SK-N-SH (cell line): ENCODE data around the gene RNF214. TPM values are rescaled to one million over a fixed set of nuclear protein-coding genes. Genes with fewer than 3 reads are reported as not detected.

Experiments
- CTCF ChIA-PET: fragments of 300-600, 350-600 bp; formaldehyde crosslinking; extraction: SDS; loops from one replicate; lab custom pipeline; 2021; lab: Yijun Ruan, JAX
- POLR2A ChIA-PET: fragments of 350-600 bp; sonication (Branson Sonifier 250); formaldehyde crosslinking; extraction: SDS; loops from one replicate; lab custom pipeline; 2020; ENCODE audit warnings: antibody characterized with exemption, inconsistent platforms; lab: Yijun Ruan, JAX
- DNase-seq: peaks from one replicate; pipeline ENCODE4 v3.0.0; 2012
- H2AFZ ChIP-seq: fragments of 200-600 bp; sonication (generic); 2 replicates; pipeline ENCODE4 v1.8.1; 2016; ENCODE audit warnings: antibody characterized with exemption, mild to moderate bottlenecking, low read depth
- H3F3A ChIP-seq: fragments of 200-600 bp; sonication (generic); replicated peaks from 2 replicates; pipeline ENCODE3; 2016; ENCODE audit warnings: antibody characterized with exemption, mild to moderate bottlenecking; ENCODE audit not compliant: insufficient read depth
- H3K27ac ChIP-seq, 2 experiments: fragments of 200-500 bp in 1 of 2; fragments of 200-600 bp in 1 of 2; sonication (Bioruptor generic) in 1 of 2; sonication (generic), shearing (Covaris generic) in 1 of 2; 2 replicates each; pipeline versions ENCODE4 v1.5.1 to v1.6.1; 2014 to 2016; ENCODE audit warnings: low read depth in 2 of 2, inconsistent platforms in 1 of 2, low read length in 1 of 2, mild to moderate bottlenecking in 1 of 2, mixed read lengths in 1 of 2
- H3K27me3 ChIP-seq: fragments of 200-600 bp; sonication (generic), shearing (Covaris generic); 2 replicates; pipeline ENCODE4 v1.6.1; 2016; ENCODE audit warnings: mixed run types; ENCODE audit not compliant: insufficient read depth
- H3K36me3 ChIP-seq, 2 experiments: fragments of 200-500 bp in 1 of 2; fragments of 200-600 bp in 1 of 2; sonication (Bioruptor generic) in 1 of 2; sonication (generic) in 1 of 2; replicated peaks in 1 of 2; 2 replicates each; pipeline versions ENCODE3 to v1.5.1; 2014 to 2016; ENCODE audit warnings: low read length in 1 of 2, mild to moderate bottlenecking in 1 of 2; ENCODE audit not compliant: insufficient read depth in 2 of 2, control insufficient read depth in 1 of 2
- H3K4me1 ChIP-seq, 2 experiments: fragments of 200-500 bp in 1 of 2; fragments of 200-600 bp in 1 of 2; sonication (Bioruptor generic) in 1 of 2; sonication (generic), shearing (Covaris generic) in 1 of 2; 2 replicates each; pipeline versions ENCODE4 v1.5.1 to v1.6.1; 2014 to 2016; ENCODE audit warnings: low read depth in 1 of 2, low read length in 1 of 2, mixed run types in 1 of 2; ENCODE audit not compliant: insufficient read depth in 2 of 2, control insufficient read depth in 1 of 2
- H3K4me2 ChIP-seq: fragments of 200-600 bp; sonication (generic), shearing (Covaris generic); 2 replicates; pipeline ENCODE4 v1.6.1; 2017; ENCODE audit warnings: mixed run types
- H3K4me3 ChIP-seq, 2 experiments: fragments of 200-500 bp in 1 of 2; fragments of 200-600 bp in 1 of 2; sonication (Bioruptor generic) in 1 of 2; sonication (generic), shearing (Covaris generic) in 1 of 2; 2 replicates each; pipeline versions ENCODE4 v1.5.1 to v1.8.1; 2014 to 2016; ENCODE audit warnings: low read depth in 2 of 2, inconsistent platforms in 1 of 2, low read length in 1 of 2, mild to moderate bottlenecking in 1 of 2, mixed read lengths in 1 of 2, moderate library complexity in 1 of 2
- H3K79me2 ChIP-seq: fragments of 200-600 bp; sonication (generic); 2 replicates; pipeline ENCODE4 v1.8.1; 2017; ENCODE audit warnings: mild to moderate bottlenecking; ENCODE audit not compliant: insufficient read depth
- H3K9ac ChIP-seq: fragments of 200-600 bp; sonication (generic); 2 replicates; pipeline ENCODE4 v1.6.1; 2017; ENCODE audit warnings: mixed run types
- H3K9me2 ChIP-seq: fragments of 200-600 bp; sonication (generic); 2 replicates; pipeline ENCODE4 v1.6.1; 2017; ENCODE audit warnings: mixed run types
- H3K9me3 ChIP-seq: fragments of 200-600 bp; sonication (generic); 2 replicates; pipeline ENCODE4 v1.6.1; 2017; ENCODE audit warnings: mixed run types, mild to moderate bottlenecking, moderate library complexity
- H4K20me1 ChIP-seq: fragments of 200-600 bp; sonication (generic); 2 replicates; pipeline ENCODE4 v1.6.1; 2017; ENCODE audit warnings: mild to moderate bottlenecking, mixed run types; ENCODE audit not compliant: insufficient read depth
- CHD2 ChIP-seq: fragments of 150-350 bp; IDR thresholded peaks from 2 replicates; pipeline ENCODE4 v1.6.1; 2018; ENCODE audit warnings: low read length; ENCODE audit not compliant: partially characterized antibody
- EZH2phosphoT487 ChIP-seq: fragments of 200-600 bp; sonication (generic); IDR thresholded peaks from 2 replicates; pipeline ENCODE4 v1.6.1; 2017; ENCODE audit warnings: low read depth, mixed run types, mild to moderate bottlenecking, antibody characterized with exemption, moderate library complexity, borderline replicate concordance
- GABPA ChIP-seq: IDR thresholded peaks from 2 replicates; pipeline ENCODE4 v1.4.0; 2012; ENCODE audit warnings: low read depth, mild to moderate bottlenecking
- MEF2A ChIP-seq: IDR thresholded peaks from 2 replicates; pipeline ENCODE4 v1.4.0; 2012; ENCODE audit warnings: low read depth, borderline replicate concordance
- MXI1 ChIP-seq: IDR thresholded peaks from 2 replicates; pipeline ENCODE4 v1.6.1; 2012; ENCODE audit warnings: mild to moderate bottlenecking, low read depth, low read length, improper control_type of control experiment
- NRF1 ChIP-seq: IDR thresholded peaks from 2 replicates; pipeline ENCODE4 v1.6.1; 2012; ENCODE audit warnings: low read depth, mild to moderate bottlenecking, low read length
- RAD21 ChIP-seq: IDR thresholded peaks from 2 replicates; pipeline ENCODE4 v1.6.1; 2012; ENCODE audit warnings: mild to moderate bottlenecking, low read length
- RCOR1 ChIP-seq: fragments of 150-350 bp; IDR thresholded peaks from 2 replicates; pipeline ENCODE4 v1.6.1; 2017; ENCODE audit warnings: antibody characterized with exemption, low read length
- SMC3 ChIP-seq: IDR thresholded peaks from 2 replicates; pipeline ENCODE4 v1.6.1; 2012; ENCODE audit warnings: low read depth, low read length, improper control_type of control experiment
- WGBS: methylation state at CpG from one replicate; pipeline ENCODE4 v1.1.6; 2017; ENCODE audit warnings: low lambda C conversion rate; 5-methylcytosine and 5-hydroxymethylcytosine counted together
- polyA plus RNA-seq, 3 experiments: library from polyadenylated mRNA; depleted of rRNA; stranded (reverse); fragments of >200 nt; gene quantifications; 2 replicates each; pipeline ENCODE4 v1.2.3, GENCODE V29; 2012
- TF ChIP-seq, protein P1 (sequence below): IDR thresholded peaks from 2 replicates; pipeline ENCODE4 v1.6.1; 2012; ENCODE audit warnings: mild to moderate bottlenecking, low read depth, low read length, moderate library complexity
- TF ChIP-seq, protein P2 (sequence below): fragments of 150-350 bp; IDR thresholded peaks from 2 replicates; pipeline ENCODE4 v1.6.1; 2017; ENCODE audit warnings: antibody characterized with exemption, low read length, low read depth, borderline replicate concordance
- TF ChIP-seq, protein P3 (sequence below): IDR thresholded peaks from 2 replicates; pipeline ENCODE4 v1.4.0; 2012; ENCODE audit warnings: low read depth

The RNF214 gene
- polyA plus RNA-seq, 1 of the 3 experiments (the other 2 are of a cell fraction), result 15.4 TPM

DNA sequence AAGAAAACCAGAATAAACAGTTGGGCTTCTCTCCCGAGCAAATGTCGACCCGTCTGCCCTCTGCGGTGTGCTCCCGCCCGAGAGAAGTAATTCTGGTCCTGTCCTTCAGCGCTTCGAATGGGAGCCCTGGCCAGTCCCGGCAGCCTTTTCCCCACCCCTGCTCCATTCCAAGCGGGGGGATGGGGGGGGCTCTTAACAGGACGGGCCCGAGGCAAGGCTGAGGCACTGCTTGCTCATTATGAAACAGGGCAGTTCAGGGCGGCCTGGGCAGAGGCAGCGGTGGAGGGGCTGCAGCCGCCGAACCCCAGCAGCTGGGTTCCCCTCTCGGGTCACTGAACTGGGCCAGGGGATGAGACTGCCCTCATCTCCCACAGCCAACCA lies 67.8 kb downstream of the RNF214 start:
- Histone ChIP-seq H3F3A (no peaks in the 10 kb centered on the region), H2AFZ (no peak overlapping the region), H4K20me1 (no peaks in the 10 kb centered on the region), H3K9me2 (no peaks in the 10 kb centered on the region), H3K27ac (no peak overlapping the region), H3K4me2 (no peak overlapping the region), H3K9me3 (no peaks in the 10 kb centered on the region), H3K4me1 (peaks cover 0 to 15% of the 10 kb centered on the region in 2 experiments; a peak in 1 of 4 replicates), H3K27me3 (no peaks in the 10 kb centered on the region), H3K36me3 (no peaks in the 10 kb centered on the region), H3K9ac (no peak overlapping the region), H3K4me3 (no peak overlapping the region), H3K79me2 (0 out of 2 replicates have a peak, but pooled peaks cover 4% of the 10 kb centered on the region)
- TF ChIP-seq RAD21, result no peak
- POLR2A ChIA-PET, result no interaction called here
- DNase-seq, result peak; percentile 76
- CTCF ChIA-PET, result interaction anchor here (0.9 kb wide), 1 partner anchor 14 kb away, joined by 3 read pairs; no protein-coding TSS in a partner anchor
- WGBS, result 70% methylated on average over 10 of the region's 17 CpGs

DNA sequence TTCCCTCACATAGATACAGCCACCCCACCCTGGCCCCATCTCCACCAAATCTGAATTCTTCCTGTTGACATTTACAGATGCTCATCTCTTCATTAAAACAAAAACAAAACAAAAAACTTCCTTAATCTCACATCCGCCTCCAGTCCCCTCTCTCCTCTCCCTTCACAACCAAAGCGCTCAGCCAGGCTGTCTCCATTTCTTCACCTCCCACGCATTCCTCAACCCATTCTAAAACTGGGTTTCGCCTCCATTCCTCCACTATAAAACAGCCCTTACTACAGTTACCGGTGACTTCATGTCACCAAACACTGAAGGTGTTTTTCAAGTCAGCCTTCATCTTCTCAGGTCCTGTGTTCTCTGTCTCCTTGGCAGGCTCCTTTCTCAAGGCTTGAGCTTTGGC lies 68.3 kb downstream of the RNF214 start:
- H3K27ac ChIP-seq, result no peak overlapping the region
- DNase-seq, result no peak
- TF ChIP-seq, protein P1, sequence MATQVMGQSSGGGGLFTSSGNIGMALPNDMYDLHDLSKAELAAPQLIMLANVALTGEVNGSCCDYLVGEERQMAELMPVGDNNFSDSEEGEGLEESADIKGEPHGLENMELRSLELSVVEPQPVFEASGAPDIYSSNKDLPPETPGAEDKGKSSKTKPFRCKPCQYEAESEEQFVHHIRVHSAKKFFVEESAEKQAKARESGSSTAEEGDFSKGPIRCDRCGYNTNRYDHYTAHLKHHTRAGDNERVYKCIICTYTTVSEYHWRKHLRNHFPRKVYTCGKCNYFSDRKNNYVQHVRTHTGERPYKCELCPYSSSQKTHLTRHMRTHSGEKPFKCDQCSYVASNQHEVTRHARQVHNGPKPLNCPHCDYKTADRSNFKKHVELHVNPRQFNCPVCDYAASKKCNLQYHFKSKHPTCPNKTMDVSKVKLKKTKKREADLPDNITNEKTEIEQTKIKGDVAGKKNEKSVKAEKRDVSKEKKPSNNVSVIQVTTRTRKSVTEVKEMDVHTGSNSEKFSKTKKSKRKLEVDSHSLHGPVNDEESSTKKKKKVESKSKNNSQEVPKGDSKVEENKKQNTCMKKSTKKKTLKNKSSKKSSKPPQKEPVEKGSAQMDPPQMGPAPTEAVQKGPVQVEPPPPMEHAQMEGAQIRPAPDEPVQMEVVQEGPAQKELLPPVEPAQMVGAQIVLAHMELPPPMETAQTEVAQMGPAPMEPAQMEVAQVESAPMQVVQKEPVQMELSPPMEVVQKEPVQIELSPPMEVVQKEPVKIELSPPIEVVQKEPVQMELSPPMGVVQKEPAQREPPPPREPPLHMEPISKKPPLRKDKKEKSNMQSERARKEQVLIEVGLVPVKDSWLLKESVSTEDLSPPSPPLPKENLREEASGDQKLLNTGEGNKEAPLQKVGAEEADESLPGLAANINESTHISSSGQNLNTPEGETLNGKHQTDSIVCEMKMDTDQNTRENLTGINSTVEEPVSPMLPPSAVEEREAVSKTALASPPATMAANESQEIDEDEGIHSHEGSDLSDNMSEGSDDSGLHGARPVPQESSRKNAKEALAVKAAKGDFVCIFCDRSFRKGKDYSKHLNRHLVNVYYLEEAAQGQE, result no peak
- TF ChIP-seq, protein P2, sequence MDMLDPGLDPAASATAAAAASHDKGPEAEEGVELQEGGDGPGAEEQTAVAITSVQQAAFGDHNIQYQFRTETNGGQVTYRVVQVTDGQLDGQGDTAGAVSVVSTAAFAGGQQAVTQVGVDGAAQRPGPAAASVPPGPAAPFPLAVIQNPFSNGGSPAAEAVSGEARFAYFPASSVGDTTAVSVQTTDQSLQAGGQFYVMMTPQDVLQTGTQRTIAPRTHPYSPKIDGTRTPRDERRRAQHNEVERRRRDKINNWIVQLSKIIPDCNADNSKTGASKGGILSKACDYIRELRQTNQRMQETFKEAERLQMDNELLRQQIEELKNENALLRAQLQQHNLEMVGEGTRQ, result no peak
- TF ChIP-seq EZH2phosphoT487, result no peak
- no peak for TF ChIP-seq RAD21
- TF ChIP-seq MXI1, result no peak
- no peak for TF ChIP-seq SMC3
- no peak for TF ChIP-seq GABPA
- no peak for TF ChIP-seq CHD2
- TF ChIP-seq, protein P3, sequence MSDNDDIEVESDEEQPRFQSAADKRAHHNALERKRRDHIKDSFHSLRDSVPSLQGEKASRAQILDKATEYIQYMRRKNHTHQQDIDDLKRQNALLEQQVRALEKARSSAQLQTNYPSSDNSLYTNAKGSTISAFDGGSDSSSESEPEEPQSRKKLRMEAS, result no peak
- TF ChIP-seq RCOR1, result no peak
- no peak for TF ChIP-seq MEF2A
- no peak for TF ChIP-seq NRF1
- no peak overlapping the region for H2AFZ ChIP-seq
- WGBS, result 91% methylated on average over 5 of the region's 5 CpGs
- peaks cover 0 to 15% of the 10 kb centered on the region in 2 experiments; a peak in 1 of 4 replicates for H3K4me1 ChIP-seq
- H3K4me2 ChIP-seq, result no peak overlapping the region
- no peaks in the 10 kb centered on the region for H3K9me3 ChIP-seq
- ChIA-PET CTCF (interaction anchor here (0.8 to 0.9 kb wide), 2 partner anchors 13 to 75 kb away, joined by 3 read pairs; no protein-coding TSS in a partner anchor), POLR2A (no interaction called here)
- H3K79me2 ChIP-seq, result 0 out of 2 replicates have a peak, but pooled peaks cover 4% of the 10 kb centered on the region
- H3K27me3 ChIP-seq, result no peaks in the 10 kb centered on the region
- no peak overlapping the region for H3K4me3 ChIP-seq
- no peaks in the 10 kb centered on the region for H3K9me2 ChIP-seq
- H4K20me1 ChIP-seq, result no peaks in the 10 kb centered on the region
- no peaks in the 10 kb centered on the region for H3F3A ChIP-seq
- no peak overlapping the region for H3K9ac ChIP-seq
- H3K36me3 ChIP-seq, result no peaks in the 10 kb centered on the region
